HepG2 (cell line): ENCODE results near the gene RICTOR. TPM values are rescaled to one million over a fixed set of nuclear protein-coding genes. Genes with fewer than 3 reads are reported as not detected.
A peak's percentile ranks its signal among the peaks of the same experiment; 100 is the strongest.

ENCODE experiments used
- CHD2 ChIP-seq: IDR thresholded peaks from 2 replicates; pipeline ENCODE4 v1.6.1; 2011; ENCODE audit warnings: low read depth, low read length, improper control_type of control experiment
- EEA1 ChIP-seq: sonication (generic); formaldehyde crosslinking; IDR thresholded peaks from 2 replicates; pipeline ENCODE4 v1.5.1; 2020; ENCODE audit warnings: mild to moderate bottlenecking, missing genetic modification reagents, borderline replicate concordance
- HNF1B ChIP-seq: sonication (generic); formaldehyde crosslinking; IDR thresholded peaks from 2 replicates; pipeline ENCODE4 v1.5.1; 2020; ENCODE audit warnings: mild to moderate bottlenecking, moderate library complexity, missing genetic modification reagents
- HNRNPLL ChIP-seq: fragments of 200-400 bp; formaldehyde crosslinking; IDR thresholded peaks from 2 replicates; pipeline ENCODE4 v1.6.1; 2017; ENCODE audit warnings: mild to moderate bottlenecking, low read depth, low read length; ENCODE audit not compliant: poor library complexity, severe bottlenecking
- KLF12 ChIP-seq: sonication (generic); formaldehyde crosslinking; IDR thresholded peaks from 2 replicates; pipeline ENCODE4 v1.4.0; 2020; ENCODE audit warnings: missing genetic modification reagents, borderline replicate concordance
- MED8 ChIP-seq: sonication (generic); formaldehyde crosslinking; IDR thresholded peaks from 2 replicates; pipeline ENCODE4 v1.8.1; 2023; ENCODE audit warnings: mild to moderate bottlenecking, missing genetic modification reagents; ENCODE audit not compliant: insufficient replicate concordance
- NFKB2 ChIP-seq: sonication (generic); formaldehyde crosslinking; IDR thresholded peaks from 2 replicates; pipeline ENCODE4 v1.4.0; 2020; ENCODE audit warnings: missing genetic modification reagents, borderline replicate concordance
- PHF8 ChIP-seq: sonication (generic); formaldehyde crosslinking; IDR thresholded peaks from 2 replicates; pipeline ENCODE4 v1.5.0; 2020; ENCODE audit warnings: missing genetic modification reagents
- RBM22 ChIP-seq: fragments of 200-400 bp; formaldehyde crosslinking; optimal IDR thresholded peaks from 2 replicates; pipeline ENCODE3; 2017; ENCODE audit warnings: mild to moderate bottlenecking, low read length, moderate library complexity
- SKI ChIP-seq: fragments of 450-650 bp; IDR thresholded peaks from one replicate; pipeline ENCODE4 v1.6.1; 2018; ENCODE audit warnings: mild to moderate bottlenecking; ENCODE audit not compliant: partially characterized antibody
- SMARCE1 ChIP-seq: fragments of 450-650 bp; IDR thresholded peaks from 2 replicates; pipeline ENCODE4 v1.6.1; 2017; ENCODE audit warnings: borderline replicate concordance
- TP53 ChIP-seq: sonication (generic); formaldehyde crosslinking; conservative IDR thresholded peaks from 2 replicates; pipeline ENCODE4 v1.4.0; 2020; ENCODE audit warnings: missing genetic modification reagents
- WIZ ChIP-seq: sonication (generic); formaldehyde crosslinking; IDR thresholded peaks from 2 replicates; pipeline ENCODE4 v1.5.1; 2020; ENCODE audit warnings: mild to moderate bottlenecking, missing genetic modification reagents
- ZBTB2 ChIP-seq: sonication (generic); formaldehyde crosslinking; IDR thresholded peaks from 2 replicates; pipeline ENCODE4 v1.8.0; 2022; ENCODE audit warnings: low read depth, missing genetic modification reagents
- ZNF235 ChIP-seq: sonication (generic); formaldehyde crosslinking; IDR thresholded peaks from 2 replicates; pipeline ENCODE4 v1.8.1; 2023; ENCODE audit warnings: mild to moderate bottlenecking, missing genetic modification reagents, borderline replicate concordance
- ZNF264 ChIP-seq: sonication (generic); formaldehyde crosslinking; IDR thresholded peaks from 2 replicates; pipeline ENCODE4 v1.4.0; 2020; ENCODE audit warnings: missing genetic modification reagents
- ZNF569 ChIP-seq: sonication (generic); formaldehyde crosslinking; IDR thresholded peaks from 2 replicates; pipeline ENCODE4 v1.5.0; 2020; ENCODE audit warnings: mild to moderate bottlenecking, missing genetic modification reagents, moderate library complexity, borderline replicate concordance
- ZNF570 ChIP-seq: sonication (generic); formaldehyde crosslinking; IDR thresholded peaks from 2 replicates; pipeline ENCODE4 v1.4.0; 2020; ENCODE audit warnings: mild to moderate bottlenecking, missing genetic modification reagents, borderline replicate concordance
- ZNF572 ChIP-seq: sonication (generic); formaldehyde crosslinking; IDR thresholded peaks from 2 replicates; pipeline ENCODE4 v1.5.1; 2020; ENCODE audit warnings: mild to moderate bottlenecking, missing genetic modification reagents
- ZNF597 ChIP-seq: sonication (generic); formaldehyde crosslinking; IDR thresholded peaks from 2 replicates; pipeline ENCODE4 v1.5.0; 2020; ENCODE audit warnings: missing genetic modification reagents
- ZNF766 ChIP-seq: sonication (generic); formaldehyde crosslinking; IDR thresholded peaks from 2 replicates; pipeline ENCODE4 v1.5.0; 2020; ENCODE audit warnings: missing genetic modification reagents, borderline replicate concordance
- ZSCAN21 ChIP-seq: sonication (generic); formaldehyde crosslinking; IDR thresholded peaks from 2 replicates; pipeline ENCODE4 v1.8.0; 2022; ENCODE audit warnings: mild to moderate bottlenecking, missing genetic modification reagents, moderate library complexity, borderline replicate concordance
- polyA plus RNA-seq, 8 experiments: library from polyadenylated mRNA; depleted of rRNA in 3 of 8; stranded (reverse) in 7 of 8; unstranded in 1 of 8; fragments of >200 nt; fragmentation: Illumina TruSeq in 4 of 8; extraction: Trizol in 4 of 8; gene quantifications; 2 replicates each; pipeline versions ENCODE4 v1.2.1 to v1.2.3, GENCODE V29; 2011 to 2016; ENCODE audit warnings: low read depth in 4 of 8, missing spikeins in 1 of 8, mixed read lengths in 1 of 8; ENCODE audit not compliant: insufficient read depth in 1 of 8
- total RNA-seq, 5 experiments: library from RNA; depleted of rRNA; stranded (reverse); fragments of >200 nt; fragmentation: Illumina TruSeq; extraction: Trizol; gene quantifications; 2 replicates each; pipeline ENCODE4 v1.2.3, GENCODE V29; 2016; ENCODE audit warnings: low read depth in 1 of 5
- TF ChIP-seq, protein P1 (sequence below): sonication (generic); formaldehyde crosslinking; IDR thresholded peaks from 2 replicates; pipeline ENCODE4 v1.4.0; 2020; ENCODE audit warnings: mild to moderate bottlenecking, missing genetic modification reagents
- TF ChIP-seq, protein P2 (sequence below): sonication (generic); formaldehyde crosslinking; IDR thresholded peaks from 2 replicates; pipeline ENCODE4 v1.4.0; 2020; ENCODE audit warnings: mild to moderate bottlenecking, missing genetic modification reagents

RICTOR gene
- total and polyA plus RNA-seq, 2 of the 13 experiments (the other 11 are each of a cell fraction or from before 2014, with no cell fraction given) = 10.7 to 15.4 TPM

GRCh38 chr5:39073767-39074016 is 507 bp downstream of the RICTOR start (continued):
- TF ChIP-seq, protein P1, sequence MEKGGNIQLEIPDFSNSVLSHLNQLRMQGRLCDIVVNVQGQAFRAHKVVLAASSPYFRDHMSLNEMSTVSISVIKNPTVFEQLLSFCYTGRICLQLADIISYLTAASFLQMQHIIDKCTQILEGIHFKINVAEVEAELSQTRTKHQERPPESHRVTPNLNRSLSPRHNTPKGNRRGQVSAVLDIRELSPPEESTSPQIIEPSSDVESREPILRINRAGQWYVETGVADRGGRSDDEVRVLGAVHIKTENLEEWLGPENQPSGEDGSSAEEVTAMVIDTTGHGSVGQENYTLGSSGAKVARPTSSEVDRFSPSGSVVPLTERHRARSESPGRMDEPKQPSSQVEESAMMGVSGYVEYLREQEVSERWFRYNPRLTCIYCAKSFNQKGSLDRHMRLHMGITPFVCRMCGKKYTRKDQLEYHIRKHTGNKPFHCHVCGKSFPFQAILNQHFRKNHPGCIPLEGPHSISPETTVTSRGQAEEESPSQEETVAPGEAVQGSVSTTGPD = no peak
- TF ChIP-seq HNRNPLL (peak; percentile 35), ZNF235 (CRISPR knock-in tag) (peak; percentile 56; the same call in 1 of the 2 replicates), HNF1B (no peak), KLF12 (CRISPR knock-in tag) (0 out of 2 replicates have a peak, but pooled peaks have one; percentile 12), ZBTB2 (CRISPR knock-in tag) (no peak), TP53 (CRISPR knock-in tag) (no peak), RBM22 (no peak), ZNF570 (CRISPR knock-in tag) (no peak), ZNF569 (CRISPR knock-in tag) (no peak), WIZ (CRISPR knock-in tag) (no peak), MED8 (CRISPR knock-in tag) (peak; percentile 8), ZSCAN21 (peak; percentile 41; the same call in 1 of the 2 replicates), SMARCE1 (no peak), ZNF572 (no peak), ZNF597 (no peak), SKI (no peak), NFKB2 (CRISPR knock-in tag) (peak; percentile 26; the same call in 1 of the 2 replicates), CHD2 (no peak), PHF8 (0 out of 2 replicates have a peak, but pooled peaks have one; percentile 33), EEA1 (CRISPR knock-in tag) (no peak), ZNF264 (CRISPR knock-in tag) (no peak), ZNF766 (CRISPR knock-in tag) (no peak)
- TF ChIP-seq, protein P2, sequence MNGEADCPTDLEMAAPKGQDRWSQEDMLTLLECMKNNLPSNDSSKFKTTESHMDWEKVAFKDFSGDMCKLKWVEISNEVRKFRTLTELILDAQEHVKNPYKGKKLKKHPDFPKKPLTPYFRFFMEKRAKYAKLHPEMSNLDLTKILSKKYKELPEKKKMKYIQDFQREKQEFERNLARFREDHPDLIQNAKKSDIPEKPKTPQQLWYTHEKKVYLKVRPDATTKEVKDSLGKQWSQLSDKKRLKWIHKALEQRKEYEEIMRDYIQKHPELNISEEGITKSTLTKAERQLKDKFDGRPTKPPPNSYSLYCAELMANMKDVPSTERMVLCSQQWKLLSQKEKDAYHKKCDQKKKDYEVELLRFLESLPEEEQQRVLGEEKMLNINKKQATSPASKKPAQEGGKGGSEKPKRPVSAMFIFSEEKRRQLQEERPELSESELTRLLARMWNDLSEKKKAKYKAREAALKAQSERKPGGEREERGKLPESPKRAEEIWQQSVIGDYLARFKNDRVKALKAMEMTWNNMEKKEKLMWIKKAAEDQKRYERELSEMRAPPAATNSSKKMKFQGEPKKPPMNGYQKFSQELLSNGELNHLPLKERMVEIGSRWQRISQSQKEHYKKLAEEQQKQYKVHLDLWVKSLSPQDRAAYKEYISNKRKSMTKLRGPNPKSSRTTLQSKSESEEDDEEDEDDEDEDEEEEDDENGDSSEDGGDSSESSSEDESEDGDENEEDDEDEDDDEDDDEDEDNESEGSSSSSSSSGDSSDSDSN = no peak
